ENCODE measurements around the gene RNU6-9. TPM values are rescaled to one million over a fixed set of nuclear protein-coding genes. Genes with fewer than 3 reads are reported as not detected.

The RNU6-9 gene
- total RNA-seq, 1 donor from 2014 or later: not detected

GRCh38 chr19:897442-898039, 4.3 kb downstream of the RNU6-9 start:
- peaks cover 5% of the 10 kb centered on the region for H3K79me2 ChIP-seq (ENCODE audit: insufficient read depth, low read length)
- H3K4me3 ChIP-seq (ENCODE audit: insufficient read depth, low read depth, low read length): no peak overlapping the region
- FAIRE-seq (no peak), DNase-seq (ENCODE audit: low read depth) (no peak)
- Mint-ChIP-seq H3K9me3 (ENCODE audit: unreplicated experiment) (no peaks in the 10 kb centered on the region), H3K4me1 (ENCODE audit: low read depth, unreplicated experiment) (no peaks in the 10 kb centered on the region), H3K27me3 (ENCODE audit: low read depth, unreplicated experiment) (no peaks in the 10 kb centered on the region), H3K27ac (ENCODE audit: unreplicated experiment) (no peak overlapping the region), H3K36me3 (ENCODE audit: low read depth, unreplicated experiment) (peaks cover 10% of the 10 kb centered on the region), H3K4me3 (ENCODE audit: unreplicated experiment) (no peak overlapping the region)
- H3K27ac ChIP-seq (ENCODE audit: low read depth, low read length): no peak overlapping the region
- no peaks in the 10 kb centered on the region for H3K27me3 ChIP-seq (ENCODE audit: insufficient read depth, low read length)
- no peaks in the 10 kb centered on the region for H3K9me3 ChIP-seq (ENCODE audit: insufficient read depth, low read depth, low read length)
- H3K9ac ChIP-seq (ENCODE audit: low read length): no peak overlapping the region
- peaks cover 33% of the 10 kb centered on the region for H4K20me1 ChIP-seq (ENCODE audit: insufficient read depth, low read length)
- no peaks in the 10 kb centered on the region for H3K4me1 ChIP-seq (ENCODE audit: insufficient read depth, low read length)
- H3K4me2 ChIP-seq (ENCODE audit: low read length): no peak overlapping the region
- peaks cover under 1% of the 10 kb centered on the region for H3K36me3 ChIP-seq (ENCODE audit: insufficient read depth, low read length)
- H2AFZ ChIP-seq (ENCODE audit: low read depth, low read length): no peak overlapping the region
- TF ChIP-seq EZH2 (IDR thresholded peaks at IDR 0.05; ENCODE audit: insufficient read depth, low read length) (no peak), CTCF (IDR thresholded peaks at IDR 0.05; ENCODE audit: insufficient read depth, low read depth, low read length) (no peak)

- H3K36me3 ChIP-seq (ENCODE audit: insufficient read depth, low read length): peaks cover 3% of the 10 kb centered on the region
- Mint-ChIP-seq H3K36me3 (ENCODE audit: low read depth, unreplicated experiment) (peaks cover 6% of the 10 kb centered on the region), H3K27ac (ENCODE audit: unreplicated experiment) (no peak overlapping the region), H3K27me3 (ENCODE audit: low read depth, unreplicated experiment) (no peaks in the 10 kb centered on the region), H3K9me3 (ENCODE audit: unreplicated experiment) (no peaks in the 10 kb centered on the region), H3K4me3 (ENCODE audit: unreplicated experiment) (no peak overlapping the region), H3K4me1 (ENCODE audit: low read depth, unreplicated experiment) (no peaks in the 10 kb centered on the region)
- peaks cover 44% of the 10 kb centered on the region for H4K20me1 ChIP-seq (ENCODE audit: insufficient read depth, low read length)
- H3K9me3 ChIP-seq (ENCODE audit: insufficient read depth, low read depth, low read length): no peaks in the 10 kb centered on the region
- DNase-seq (ENCODE audit: low read depth): no peak
- H2AFZ ChIP-seq (ENCODE audit: low read depth, low read length): no peak overlapping the region
- H3K27me3 ChIP-seq (ENCODE audit: insufficient read depth, low read length): no peaks in the 10 kb centered on the region
- peaks cover 5% of the 10 kb centered on the region for H3K4me1 ChIP-seq (ENCODE audit: insufficient read depth, low read length)
- TF ChIP-seq EZH2 (IDR thresholded peaks at IDR 0.05; ENCODE audit: insufficient read depth, low read length) (no peak), CTCF (IDR thresholded peaks at IDR 0.05; ENCODE audit: insufficient read depth, low read depth, low read length) (no peak)
- H3K4me3 ChIP-seq (ENCODE audit: insufficient read depth, low read depth, low read length): no peak overlapping the region
- no peak for FAIRE-seq
- peaks cover 8% of the 10 kb centered on the region for H3K79me2 ChIP-seq (ENCODE audit: insufficient read depth, low read length)
- H3K9ac ChIP-seq (ENCODE audit: low read length): no peak overlapping the region
- no peak overlapping the region for H3K4me2 ChIP-seq (ENCODE audit: low read length)
- H3K27ac ChIP-seq (ENCODE audit: low read depth, low read length): no peak overlapping the region
Measured at GRCh38 chr19:898663-899062, 5.4 kb downstream of the RNU6-9 start.

DNA sequence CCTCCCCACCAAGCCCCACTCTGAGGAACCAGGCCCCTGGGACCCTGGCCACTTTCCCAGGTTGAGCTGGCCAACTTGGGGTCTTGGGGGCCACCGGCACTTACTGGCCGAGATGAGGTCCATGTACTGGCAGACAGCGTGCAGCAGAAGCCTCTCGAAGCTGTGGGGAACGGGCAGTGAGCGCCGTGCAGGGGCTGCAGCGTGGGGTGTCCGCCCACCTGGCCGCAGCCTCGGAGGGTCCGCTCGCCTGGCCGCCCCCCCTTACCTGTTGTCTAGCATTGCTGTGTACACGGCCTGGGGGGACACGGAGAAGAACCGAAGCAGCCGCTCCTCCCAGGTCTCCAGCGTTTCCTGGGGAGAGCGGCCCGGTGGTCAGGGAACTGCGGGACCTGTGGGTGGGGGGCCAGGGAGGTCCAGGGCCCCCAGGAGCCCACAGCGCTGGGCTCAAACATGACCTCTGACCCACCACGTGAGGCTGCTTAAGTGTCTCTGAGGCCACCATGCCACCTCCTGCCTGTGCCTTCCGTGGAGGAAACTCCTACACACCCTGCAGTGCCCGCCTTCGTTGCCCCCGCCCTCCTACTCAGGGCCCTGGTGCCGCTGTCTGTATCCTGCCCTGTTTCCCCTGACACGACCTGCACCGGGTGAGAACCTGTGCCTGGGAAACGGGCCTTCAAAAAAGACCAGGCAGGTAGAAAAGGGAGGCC, 6.2 kb downstream of the RNU6-9 start:
- no peak for DNase-seq (ENCODE audit: low read depth)
- Mint-ChIP-seq H3K9me3 (ENCODE audit: unreplicated experiment) (no peaks in the 10 kb centered on the region), H3K4me1 (ENCODE audit: low read depth, unreplicated experiment) (no peaks in the 10 kb centered on the region), H3K4me3 (ENCODE audit: unreplicated experiment) (no peak overlapping the region), H3K36me3 (ENCODE audit: low read depth, unreplicated experiment) (peaks cover 6% of the 10 kb centered on the region), H3K27ac (ENCODE audit: unreplicated experiment) (no peak overlapping the region), H3K27me3 (ENCODE audit: low read depth, unreplicated experiment) (no peaks in the 10 kb centered on the region)
- Histone ChIP-seq H3K4me2 (ENCODE audit: low read length) (no peak overlapping the region), H3K27me3 (ENCODE audit: insufficient read depth, low read length) (no peaks in the 10 kb centered on the region), H3K4me3 (ENCODE audit: insufficient read depth, low read depth, low read length) (no peak overlapping the region), H3K9ac (ENCODE audit: low read length) (no peak overlapping the region), H3K4me1 (ENCODE audit: insufficient read depth, low read length) (peaks cover 5% of the 10 kb centered on the region), H3K79me2 (ENCODE audit: insufficient read depth, low read length) (peaks cover 14% of the 10 kb centered on the region), H2AFZ (ENCODE audit: low read depth, low read length) (no peak overlapping the region), H3K36me3 (ENCODE audit: insufficient read depth, low read length) (peaks cover 3% of the 10 kb centered on the region), H4K20me1 (ENCODE audit: insufficient read depth, low read length) (peaks cover 51% of the 10 kb centered on the region), H3K9me3 (ENCODE audit: insufficient read depth, low read depth, low read length) (no peaks in the 10 kb centered on the region), H3K27ac (ENCODE audit: low read depth, low read length) (no peak overlapping the region)
- no peak for TF ChIP-seq EZH2 (IDR thresholded peaks at IDR 0.05; ENCODE audit: insufficient read depth, low read length)
- TF ChIP-seq CTCF (IDR thresholded peaks at IDR 0.05; ENCODE audit: insufficient read depth, low read depth, low read length): no peak
- FAIRE-seq: no peak
